Measurements from ENCODE around the gene HPCA.

Gene HPCA

GRCh38 chr1:32886004-32886827 lies at the start of gene HPCA:
TSS of gene HPCA (plus strand) at chr1:32886491. CDS start at chr1:32888899, 2,408 bp downstream.
- DNase-seq (ENCODE audit: low spot score), result peak; percentile 89

GRCh38 chr1:32848354-32849063 lies 37.8 kb upstream of the HPCA start:
- DNase-seq (ENCODE audit: low spot score), result no peak

GRCh38 chr1:32855861-32856617 lies 30.3 kb upstream of the HPCA start:
- DNase-seq (ENCODE audit: low spot score), result no peak

GRCh38 chr1:32858136-32858535 lies 28.2 kb upstream of the HPCA start:
- DNase-seq (ENCODE audit: low spot score), result no peak

GRCh38 chr1:32858791-32859190 lies 27.5 kb upstream of the HPCA start:
- DNase-seq (ENCODE audit: low spot score), result no peak

- no peak for DNase-seq (ENCODE audit: low spot score)
Measured at GRCh38 chr1:32859915-32860314, 26.4 kb upstream of the HPCA start.

GRCh38 chr1:32860566-32860965 lies 25.7 kb upstream of the HPCA start:
- DNase-seq (ENCODE audit: low spot score), result no peak

GRCh38 chr1:32861904-32862695 lies 24.2 kb upstream of the HPCA start:
- no peak for DNase-seq (ENCODE audit: low spot score)

- no peak for DNase-seq (ENCODE audit: low spot score)
Measured at GRCh38 chr1:32863218-32863880, 22.9 kb upstream of the HPCA start.

GRCh38 chr1:32863881-32864245 lies 22.4 kb upstream of the HPCA start:
- DNase-seq (ENCODE audit: low spot score), result no peak

- no peak for DNase-seq (ENCODE audit: low spot score)
Measured at GRCh38 chr1:32864375-32865019, 21.8 kb upstream of the HPCA start.

- DNase-seq (ENCODE audit: low spot score), result no peak
Measured at GRCh38 chr1:32865639-32866405, 20.5 kb upstream of the HPCA start.

GRCh38 chr1:32867151-32867550 lies 19.1 kb upstream of the HPCA start:
- no peak for DNase-seq (ENCODE audit: low spot score)

GRCh38 chr1:32867671-32868070 lies 18.6 kb upstream of the HPCA start:
- DNase-seq (ENCODE audit: low spot score), result no peak

GRCh38 chr1:32868085-32868484 lies 18.2 kb upstream of the HPCA start:
- no peak for DNase-seq (ENCODE audit: low spot score)

GRCh38 chr1:32868806-32869455 lies 17.4 kb upstream of the HPCA start:
- no peak for DNase-seq (ENCODE audit: low spot score)

GRCh38 chr1:32869923-32870614 lies 16.2 kb upstream of the HPCA start:
- DNase-seq (ENCODE audit: low spot score), result no peak

- DNase-seq (ENCODE audit: low spot score), result peak; percentile 83
Measured at GRCh38 chr1:32870615-32871363, 15.5 kb upstream of the HPCA start, which contains the start of gene FNDC5. TSS of gene FNDC5 (minus strand) at chr1:32870912.

Data from AG20443 (cell line).